ENCODE measurements around the gene HIRA.

The HIRA gene

GRCh38 chr22:19358195-19358594 lies 73.3 kb downstream of the HIRA start:
- no peak for TF ChIP-seq EGR1 (IDR thresholded peaks at IDR 0.05)
- no peak for TF ChIP-seq TCF12 (IDR thresholded peaks at IDR 0.05; ENCODE audit: low read depth)
- TF ChIP-seq FOXM1 (IDR thresholded peaks at IDR 0.05; ENCODE audit: borderline replicate concordance, low read depth): no peak
- no peak for TF ChIP-seq USF1 (IDR thresholded peaks at IDR 0.05)
- no peak for TF ChIP-seq EP300 (IDR thresholded peaks at IDR 0.05; ENCODE audit: borderline replicate concordance)
- TF ChIP-seq REST (IDR thresholded peaks at IDR 0.05; ENCODE audit: low read depth): no peak
- TF ChIP-seq MAX (IDR thresholded peaks at IDR 0.05): no peak

- TF ChIP-seq YY1 (IDR thresholded peaks at IDR 0.05; ENCODE audit: low read depth) (no peak), MAX (IDR thresholded peaks at IDR 0.05) (no peak), ZBTB7A (IDR thresholded peaks at IDR 0.05; ENCODE audit: low read depth) (no peak), USF1 (IDR thresholded peaks at IDR 0.05) (no peak), TAF1 (IDR thresholded peaks at IDR 0.05; ENCODE audit: low read depth) (no peak), NFIC (IDR thresholded peaks at IDR 0.05) (no peak), EGR1 (IDR thresholded peaks at IDR 0.05) (no peak), RAD21 (IDR thresholded peaks at IDR 0.05; ENCODE audit: low read depth) (no peak), EP300 (IDR thresholded peaks at IDR 0.05; ENCODE audit: borderline replicate concordance) (no peak), CEBPB (IDR thresholded peaks at IDR 0.05) (no peak)
These were observed 74.0 kb downstream of the HIRA start for GRCh38 chr22:19357270-19358105.

GRCh38 chr22:19356708-19357269 lies 74.7 kb downstream of the HIRA start:
- TF ChIP-seq USF1 (IDR thresholded peaks at IDR 0.05) (no peak), CEBPB (IDR thresholded peaks at IDR 0.05) (no peak), EGR1 (IDR thresholded peaks at IDR 0.05) (no peak), CREB1 (IDR thresholded peaks at IDR 0.05; ENCODE audit: low read depth) (no peak), EP300 (IDR thresholded peaks at IDR 0.05; ENCODE audit: borderline replicate concordance) (no peak), YY1 (IDR thresholded peaks at IDR 0.05; ENCODE audit: low read depth) (no peak), TCF12 (IDR thresholded peaks at IDR 0.05; ENCODE audit: low read depth) (no peak), TEAD4 (IDR thresholded peaks at IDR 0.05) (no peak), RAD21 (IDR thresholded peaks at IDR 0.05; ENCODE audit: low read depth) (no peak), ZBTB7A (IDR thresholded peaks at IDR 0.05; ENCODE audit: low read depth) (no peak)

GRCh38 chr22:19355413-19356157 lies 75.9 kb downstream of the HIRA start:
- TF ChIP-seq REST (IDR thresholded peaks at IDR 0.05; ENCODE audit: low read depth) (no peak), FOXM1 (IDR thresholded peaks at IDR 0.05; ENCODE audit: borderline replicate concordance, low read depth) (no peak), CREB1 (IDR thresholded peaks at IDR 0.05; ENCODE audit: low read depth) (no peak), NFIC (IDR thresholded peaks at IDR 0.05) (no peak), TAF1 (IDR thresholded peaks at IDR 0.05; ENCODE audit: low read depth) (no peak), TEAD4 (IDR thresholded peaks at IDR 0.05) (no peak), RAD21 (IDR thresholded peaks at IDR 0.05; ENCODE audit: low read depth) (no peak), ZBTB7A (IDR thresholded peaks at IDR 0.05; ENCODE audit: low read depth) (no peak), EGR1 (IDR thresholded peaks at IDR 0.05) (no peak), USF1 (IDR thresholded peaks at IDR 0.05) (no peak), EP300 (IDR thresholded peaks at IDR 0.05; ENCODE audit: borderline replicate concordance) (no peak), TCF12 (IDR thresholded peaks at IDR 0.05; ENCODE audit: low read depth) (no peak), CEBPB (IDR thresholded peaks at IDR 0.05) (no peak), YY1 (IDR thresholded peaks at IDR 0.05; ENCODE audit: low read depth) (no peak), MAX (IDR thresholded peaks at IDR 0.05) (no peak)

All from Ishikawa (cell line).